PC-3 (cell line): Measurements from ENCODE around the gene TP53BP1.

Source experiments
- CTCF ChIP-seq: fragments of 300-600 bp; sonication (generic); conservative IDR thresholded peaks from 2 replicates; pipeline ENCODE4 v1.5.1; 2017; ENCODE audit warnings: antibody characterized with exemption, low read depth, mild to moderate bottlenecking, low read length
- EZH2 ChIP-seq: fragments of 300-600 bp; sonication (generic); IDR thresholded peaks from one replicate; pipeline ENCODE4 v1.6.1; 2017; ENCODE audit warnings: antibody characterized with exemption, mild to moderate bottlenecking, low read length; ENCODE audit not compliant: unreplicated experiment
- EZH2phosphoT487 ChIP-seq: fragments of 300-600 bp; sonication (generic); IDR thresholded peaks from 2 replicates; pipeline ENCODE4 v1.6.1; 2018; ENCODE audit warnings: mild to moderate bottlenecking, antibody characterized with exemption, low read length, borderline replicate concordance

- no peak for TF ChIP-seq CTCF
- TF ChIP-seq EZH2 = no peak
- TF ChIP-seq EZH2phosphoT487 = no peak
These were observed 12.8 kb upstream of the TP53BP1 start for GRCh38 chr15:43505738-43506137.
